Measurements from ENCODE around the gene METAP1. TPM values are rescaled to one million over a fixed set of nuclear protein-coding genes. Genes with fewer than 3 reads are reported as not detected.

The METAP1 gene
- polyA plus RNA-seq, 3 donors, result 15.9 to 21.7 (median 20.6) TPM

GRCh38 chr4:99027304-99027703 lies 31.8 kb downstream of the METAP1 start:
- H3K27ac Mint-ChIP-seq, result no peak overlapping the region
- Histone ChIP-seq H3K4me1 (ENCODE audit: control insufficient read depth in 1 of 2, insufficient read depth in 2 of 2, low read length in 2 of 2) (no peaks in the 10 kb centered on the region), H3K4me3 (replicated peaks in 1 of 3; ENCODE audit: low read depth in 2 of 3, low read length in 3 of 3) (no peak overlapping the region), H3K4me2 (replicated peaks; ENCODE audit: extremely low read depth, low read length, poor library complexity, severe bottlenecking) (no peak overlapping the region), H3K79me2 (ENCODE audit: insufficient read depth, low read length) (peaks cover 43% of the 10 kb centered on the region), H4K20me1 (ENCODE audit: insufficient read depth, low read length) (peaks cover 46% of the 10 kb centered on the region), H3K9ac (ENCODE audit: insufficient read depth, low read length, poor library complexity, severe bottlenecking) (no peak overlapping the region), H3K9me3 (replicated peaks in 1 of 2; ENCODE audit: control insufficient read depth in 1 of 2, insufficient read depth in 1 of 2, low read length in 2 of 2) (peaks cover 0 to 6% of the 10 kb centered on the region in 2 donors), H2AFZ (ENCODE audit: insufficient read depth, low read depth, low read length, poor library complexity, severe bottlenecking) (no peak overlapping the region), H3K27ac (ENCODE audit: low read depth in 1 of 2, low read length in 2 of 2) (no peak overlapping the region), H3K36me3 (replicated peaks in 1 of 2; ENCODE audit: control insufficient read depth in 1 of 2, insufficient read depth in 2 of 2, low read length in 2 of 2) (peaks cover 3 to 31% of the 10 kb centered on the region in 2 donors), H3K27me3 (ENCODE audit: control insufficient read depth in 2 of 2, insufficient read depth in 2 of 2, low read length in 2 of 2) (no peaks in the 10 kb centered on the region)
- intact Hi-C loops (cut with micrococcal nuclease), result no loop called here
- H3K4me1 Mint-ChIP-seq, result peaks cover 29% of the 10 kb centered on the region
- WGBS (ENCODE audit: insufficient coverage), result no CpG with 5 or more reads among the region's 2 CpGs
- H3K27me3 Mint-ChIP-seq (ENCODE audit: low read depth in 3 of 3), result peaks cover 0 to 2% (median 0%) of the 10 kb centered on the region in 3 donors
- TF ChIP-seq, protein P1, sequence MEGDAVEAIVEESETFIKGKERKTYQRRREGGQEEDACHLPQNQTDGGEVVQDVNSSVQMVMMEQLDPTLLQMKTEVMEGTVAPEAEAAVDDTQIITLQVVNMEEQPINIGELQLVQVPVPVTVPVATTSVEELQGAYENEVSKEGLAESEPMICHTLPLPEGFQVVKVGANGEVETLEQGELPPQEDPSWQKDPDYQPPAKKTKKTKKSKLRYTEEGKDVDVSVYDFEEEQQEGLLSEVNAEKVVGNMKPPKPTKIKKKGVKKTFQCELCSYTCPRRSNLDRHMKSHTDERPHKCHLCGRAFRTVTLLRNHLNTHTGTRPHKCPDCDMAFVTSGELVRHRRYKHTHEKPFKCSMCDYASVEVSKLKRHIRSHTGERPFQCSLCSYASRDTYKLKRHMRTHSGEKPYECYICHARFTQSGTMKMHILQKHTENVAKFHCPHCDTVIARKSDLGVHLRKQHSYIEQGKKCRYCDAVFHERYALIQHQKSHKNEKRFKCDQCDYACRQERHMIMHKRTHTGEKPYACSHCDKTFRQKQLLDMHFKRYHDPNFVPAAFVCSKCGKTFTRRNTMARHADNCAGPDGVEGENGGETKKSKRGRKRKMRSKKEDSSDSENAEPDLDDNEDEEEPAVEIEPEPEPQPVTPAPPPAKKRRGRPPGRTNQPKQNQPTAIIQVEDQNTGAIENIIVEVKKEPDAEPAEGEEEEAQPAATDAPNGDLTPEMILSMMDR (IDR thresholded peaks at IDR 0.05), result no peak
- no peak for DNase-seq
- no peak overlapping the region for H3K4me3 Mint-ChIP-seq
- peaks cover 17 to 18% of the 10 kb centered on the region in 2 donors for H3K36me3 Mint-ChIP-seq
- peaks cover 0 to 4% (median 0%) of the 10 kb centered on the region in 7 donors for H3K9me3 Mint-ChIP-seq

DNA sequence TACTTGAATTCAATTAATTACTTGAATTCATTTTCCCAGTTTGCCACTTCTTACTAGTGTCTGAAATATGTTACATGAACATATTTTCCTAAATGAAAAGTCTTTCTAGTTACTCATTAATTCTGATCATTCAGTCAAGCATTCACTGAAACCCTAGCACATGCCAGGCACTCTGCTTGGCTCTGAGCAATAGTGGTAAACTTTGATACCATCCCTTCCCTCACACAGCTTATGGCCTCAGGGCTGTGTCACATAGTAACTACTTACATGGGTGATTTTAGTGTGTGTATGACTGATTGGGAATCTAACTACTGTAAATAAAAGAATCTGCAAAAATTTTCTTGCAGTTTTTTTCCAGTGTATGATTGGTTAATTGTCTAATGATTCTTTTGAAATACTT lies 32.7 kb downstream of the METAP1 start:
- no peaks in the 10 kb centered on the region for H3K4me1 ChIP-seq (ENCODE audit: control insufficient read depth in 1 of 2, insufficient read depth in 2 of 2, low read length in 2 of 2)
- peaks cover 41% of the 10 kb centered on the region for H3K79me2 ChIP-seq (ENCODE audit: insufficient read depth, low read length)
- H3K36me3 Mint-ChIP-seq, result peaks cover 18 to 22% of the 10 kb centered on the region in 2 donors
- no peak overlapping the region for H3K4me3 ChIP-seq (replicated peaks in 1 of 3; ENCODE audit: low read depth in 2 of 3, low read length in 3 of 3)
- no peaks in the 10 kb centered on the region for H3K9me3 Mint-ChIP-seq
- H3K36me3 ChIP-seq (replicated peaks in 1 of 2; ENCODE audit: control insufficient read depth in 1 of 2, insufficient read depth in 2 of 2, low read length in 2 of 2), result peaks cover 3 to 29% of the 10 kb centered on the region in 2 donors
- TF ChIP-seq, protein P1 (IDR thresholded peaks at IDR 0.05), result no peak
- peaks cover 26% of the 10 kb centered on the region for H3K4me1 Mint-ChIP-seq
- no peak overlapping the region for H3K27ac Mint-ChIP-seq
- peaks cover 38% of the 10 kb centered on the region for H4K20me1 ChIP-seq (ENCODE audit: insufficient read depth, low read length)
- H3K4me3 Mint-ChIP-seq, result no peak overlapping the region
- intact Hi-C loops (cut with micrococcal nuclease), result no loop called here
- no peak for DNase-seq
- no peak overlapping the region for H3K4me2 ChIP-seq (replicated peaks; ENCODE audit: extremely low read depth, low read length, poor library complexity, severe bottlenecking)
- H3K27me3 ChIP-seq (ENCODE audit: control insufficient read depth in 2 of 2, insufficient read depth in 2 of 2, low read length in 2 of 2), result no peaks in the 10 kb centered on the region
- no peaks in the 10 kb centered on the region for H3K9me3 ChIP-seq (replicated peaks in 1 of 2; ENCODE audit: control insufficient read depth in 1 of 2, insufficient read depth in 1 of 2, low read length in 2 of 2)
- H3K9ac ChIP-seq (ENCODE audit: insufficient read depth, low read length, poor library complexity, severe bottlenecking), result no peak overlapping the region
- H3K27me3 Mint-ChIP-seq (ENCODE audit: low read depth in 3 of 3), result peaks cover 0 to 2% (median 0%) of the 10 kb centered on the region in 3 donors
- H3K27ac ChIP-seq (ENCODE audit: low read depth in 1 of 2, low read length in 2 of 2), result no peak overlapping the region
- H2AFZ ChIP-seq (ENCODE audit: insufficient read depth, low read depth, low read length, poor library complexity, severe bottlenecking), result no peak overlapping the region

All from CD14-positive monocyte (primary cell).